Inflammatory macrophage (primary cell): ENCODE measurements around the gene SPTAN1.
"Not testable (repeated sequence)": the region's sequence is repeated elsewhere in the genome, so short reads cannot be mapped to it uniquely, and the experiment has no call there.

Experiments used
- DNase-seq, 2 donors: peaks; one replicate each; pipeline ENCODE4 v3.0.0-alpha.2; 2020 to 2022

SPTAN1 gene

DNA sequence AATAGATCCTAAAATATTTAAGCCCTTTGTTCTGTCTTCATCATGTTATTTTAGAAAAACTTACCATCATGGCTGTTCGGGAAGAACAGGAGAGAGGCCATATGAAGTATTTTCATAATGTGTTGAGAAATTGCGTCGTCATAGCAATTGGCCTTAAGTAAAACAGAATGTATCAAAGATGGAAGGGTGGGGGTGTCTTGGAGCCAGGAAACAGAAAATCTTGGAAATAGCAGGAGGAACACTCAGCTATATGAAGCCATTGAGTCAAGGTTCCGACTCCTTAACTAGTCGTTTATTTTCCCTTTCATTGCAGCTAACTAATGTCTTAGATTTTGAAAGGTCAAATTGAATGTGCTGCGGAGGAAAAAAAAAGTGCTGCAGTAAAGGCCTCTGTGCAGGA is 1.3 kb downstream of the SPTAN1 start:
- peak in 1 of 2 donors; percentile 39 for DNase-seq

DNA sequence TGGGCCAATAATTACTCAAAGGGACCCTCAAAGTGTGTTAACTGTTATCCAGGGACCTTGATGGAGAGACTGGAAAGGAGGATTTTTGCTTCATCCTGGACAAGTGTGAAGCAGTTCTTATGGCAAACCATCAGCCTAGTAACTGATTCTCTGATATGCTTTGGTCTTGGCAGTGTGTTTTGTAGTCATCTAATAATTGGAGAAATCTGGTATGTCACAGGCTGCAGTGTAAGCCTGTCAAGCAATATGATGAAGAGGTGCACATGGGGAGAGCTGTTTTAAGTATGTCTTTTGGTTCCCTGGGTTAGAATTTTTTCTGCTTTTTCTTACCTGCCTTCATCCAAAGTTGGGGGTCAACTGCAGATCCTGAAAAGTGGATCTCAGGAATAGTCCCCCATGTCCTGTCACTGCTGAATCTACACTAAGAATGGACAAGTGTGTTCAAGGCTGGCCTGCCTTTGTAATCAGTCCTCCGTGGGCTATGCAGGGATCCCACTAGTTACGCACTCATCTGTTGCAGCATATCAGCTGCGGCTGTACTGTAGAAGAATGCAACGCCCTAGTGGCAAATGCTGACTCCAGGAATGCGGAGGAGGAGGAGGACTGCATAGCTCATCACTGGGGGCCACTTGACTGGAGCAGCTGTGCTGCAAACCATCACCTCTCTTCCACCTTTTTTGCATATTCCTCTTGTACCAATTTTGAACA is 1.9 kb downstream of the SPTAN1 start:
- peak; percentile 47 to 64 for DNase-seq

DNA sequence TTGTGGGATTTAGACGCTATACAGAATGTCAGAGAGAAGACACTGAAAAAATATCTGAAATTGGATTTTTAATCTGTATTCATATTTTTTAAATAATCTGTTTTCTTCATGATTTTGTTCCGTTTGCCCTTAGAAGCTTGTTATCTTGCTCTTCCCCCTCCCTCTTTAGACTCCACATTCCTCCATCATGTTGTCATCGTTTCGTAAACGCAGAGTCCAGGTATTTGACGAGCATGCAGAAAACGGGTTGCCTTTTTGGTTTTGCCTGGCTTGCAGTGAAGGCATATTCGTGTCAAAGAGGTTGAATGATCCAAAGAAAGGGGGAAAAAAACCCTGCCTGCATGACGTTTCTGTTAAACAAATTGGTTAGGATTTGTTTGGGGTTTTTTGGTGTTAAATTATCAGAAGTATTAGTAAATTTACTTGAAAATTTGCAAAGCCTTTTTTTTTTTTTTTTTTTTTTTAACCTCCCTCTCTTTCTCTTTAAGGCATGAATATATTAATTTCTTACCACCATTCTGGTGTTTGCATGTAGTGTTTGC is 2.9 kb downstream of the SPTAN1 start:
- DNase-seq: no peak

DNA sequence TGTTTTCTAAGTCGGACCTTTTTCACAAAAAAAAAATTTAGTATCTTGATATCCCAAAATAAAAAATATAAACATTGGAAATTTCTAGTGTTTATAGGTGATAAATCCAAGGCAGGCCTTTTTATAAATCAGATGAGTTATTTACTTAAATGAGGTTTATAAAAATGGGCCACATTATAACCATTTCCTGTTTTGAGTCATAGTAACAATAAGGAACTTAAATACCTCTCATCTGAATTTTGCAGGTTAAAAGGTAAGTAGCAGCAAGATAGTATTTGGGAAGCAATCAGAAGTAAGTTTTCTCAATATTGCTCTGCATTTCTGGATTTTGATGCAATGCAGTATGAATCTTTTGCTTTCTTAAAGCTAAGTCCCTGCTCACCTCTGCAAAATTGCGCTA is 3.9 kb downstream of the SPTAN1 start:
- no peak for DNase-seq

DNA sequence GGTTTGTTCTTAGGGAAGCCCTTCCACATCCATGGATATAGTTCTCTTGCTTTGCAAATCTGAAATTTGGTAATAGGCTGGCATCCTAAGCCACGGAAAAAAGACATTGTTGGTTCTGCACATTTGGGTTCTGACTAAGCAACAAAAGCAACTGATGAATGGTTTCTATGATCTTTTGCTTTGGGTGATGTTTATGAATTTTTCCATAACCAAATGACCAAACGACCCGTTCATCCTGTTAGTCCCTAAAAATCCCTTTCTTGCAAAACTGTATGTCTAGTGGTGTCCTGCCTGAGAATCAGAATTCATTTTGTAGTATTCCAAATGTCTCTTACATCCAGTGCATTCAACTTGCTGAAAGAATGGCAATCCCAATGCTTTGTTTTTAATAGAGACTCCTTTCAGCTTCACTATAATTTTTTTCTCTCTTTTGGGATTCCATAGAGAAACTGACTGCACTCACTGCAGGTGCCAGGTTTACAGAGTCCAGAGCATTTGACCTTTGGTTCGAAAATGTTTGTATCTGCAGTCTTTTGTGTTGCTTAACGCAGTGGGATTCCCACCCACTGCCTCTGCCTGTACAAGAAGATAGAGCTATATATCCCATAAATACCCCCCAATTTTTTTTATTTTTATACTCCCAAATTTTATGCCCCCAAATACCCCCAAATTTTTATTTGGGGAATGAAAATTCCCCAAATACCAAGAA is 4.7 kb downstream of the SPTAN1 start:
- no peak for DNase-seq

DNA sequence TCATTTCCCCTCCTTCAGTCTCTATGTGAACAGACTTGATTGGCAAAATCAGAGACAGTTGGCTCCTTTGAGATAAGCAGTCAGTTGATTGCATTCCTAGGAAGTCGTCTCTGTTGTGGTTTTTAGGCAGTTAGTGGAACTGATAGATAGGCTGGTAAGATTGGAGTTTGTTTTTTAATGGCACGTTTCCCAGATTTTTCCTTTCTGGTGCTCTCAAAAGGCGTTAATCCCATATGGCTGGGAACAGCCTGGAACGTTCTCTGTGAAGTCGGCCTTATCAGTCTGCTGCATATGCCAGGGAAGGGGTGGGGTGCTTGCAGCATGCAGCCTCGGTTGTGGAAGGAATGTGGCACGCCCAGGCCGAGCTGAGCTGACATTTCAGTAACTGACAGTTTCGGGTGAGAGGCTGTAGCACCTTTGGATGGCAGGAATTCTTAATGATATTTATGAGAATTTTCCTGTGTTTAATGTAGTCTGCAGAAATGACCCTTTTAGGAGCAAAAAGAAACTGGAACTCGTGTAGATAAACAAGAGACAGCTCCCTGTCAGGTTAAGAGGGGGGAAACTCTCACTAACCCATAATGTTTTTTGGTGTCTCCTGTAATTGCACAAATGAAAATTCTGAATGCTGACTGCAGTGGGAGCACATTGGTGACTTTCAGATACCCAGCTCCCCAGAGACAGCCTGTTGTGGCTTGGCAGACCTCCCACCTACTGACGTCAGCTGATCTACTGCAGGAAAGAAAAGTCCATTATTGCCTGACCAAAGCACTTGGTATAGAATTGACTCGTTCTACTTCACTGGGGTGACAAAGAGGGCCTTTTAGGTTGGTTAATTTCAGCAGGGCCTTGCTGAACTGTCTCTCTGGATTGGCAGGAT is 6.3 kb downstream of the SPTAN1 start:
- peak; percentile 58 to 71 for DNase-seq

DNA sequence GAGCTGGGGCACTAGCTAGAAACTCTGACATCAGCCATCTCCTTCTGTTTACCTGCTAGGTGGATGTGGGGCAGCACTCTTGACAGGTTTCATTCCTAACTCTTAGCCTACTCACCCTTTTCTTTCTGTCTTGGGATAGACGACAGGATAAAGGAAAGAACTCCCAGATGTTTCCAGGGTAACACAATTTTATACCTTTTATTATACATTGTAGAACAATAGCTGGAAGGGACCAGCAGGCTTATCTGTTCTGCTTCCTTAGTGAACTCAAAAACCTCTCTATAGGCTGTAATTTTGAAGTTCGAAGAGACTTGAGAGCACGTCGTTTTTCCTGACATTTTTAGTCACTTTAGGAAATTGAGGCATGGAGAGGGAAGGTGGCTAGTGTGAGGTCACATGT is 13.2 kb downstream of the SPTAN1 start:
- DNase-seq: no peak

DNA sequence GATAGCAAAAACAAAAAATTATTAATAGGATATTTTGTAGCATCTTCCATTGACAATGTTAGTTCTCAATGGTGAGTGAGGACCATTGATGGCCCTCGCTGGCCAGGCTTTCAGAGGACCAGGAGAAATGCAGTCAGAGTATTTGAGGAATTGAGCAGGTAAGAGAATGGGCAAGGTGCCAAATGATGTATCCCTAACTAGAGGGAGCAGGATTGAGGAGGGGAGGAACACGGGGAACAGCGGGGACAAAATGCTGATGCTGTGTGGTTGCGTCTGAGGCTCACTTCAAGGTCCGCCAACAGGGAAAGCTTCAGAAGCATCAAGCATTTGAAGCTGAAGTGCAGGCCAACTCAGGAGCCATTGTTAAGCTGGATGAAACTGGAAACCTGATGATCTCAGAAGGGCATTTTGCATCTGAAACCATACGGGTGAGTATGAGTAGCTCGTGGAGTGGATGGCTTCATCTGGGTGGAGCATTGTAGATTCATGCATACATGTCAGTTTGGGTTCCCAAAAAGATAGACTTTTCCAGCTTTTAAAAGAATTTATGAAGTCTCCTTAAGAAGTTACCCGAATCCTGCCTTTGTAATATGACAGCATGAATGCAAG is 16.2 kb downstream of the SPTAN1 start:
- DNase-seq: no peak

DNA sequence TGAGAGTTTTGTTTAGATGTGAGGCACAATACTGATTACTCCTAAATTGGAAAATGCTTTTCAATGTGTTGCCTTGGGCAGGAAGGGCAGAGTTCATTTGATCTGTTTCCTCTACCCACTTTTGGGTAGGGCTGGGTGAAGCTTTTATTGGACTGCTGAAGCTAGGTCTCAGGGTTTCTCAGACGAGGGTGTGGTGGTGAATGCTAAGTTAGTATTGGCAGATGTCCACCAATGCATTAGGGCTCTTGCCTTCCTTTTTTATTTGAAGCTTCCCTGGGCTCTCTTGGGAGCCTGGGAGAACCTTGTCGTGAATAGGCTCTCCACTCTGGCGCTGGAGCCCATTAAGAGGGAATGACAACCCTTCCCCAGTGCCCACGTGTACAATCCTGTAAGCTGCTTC is 23.1 kb downstream of the SPTAN1 start:
- no peak for DNase-seq

DNA sequence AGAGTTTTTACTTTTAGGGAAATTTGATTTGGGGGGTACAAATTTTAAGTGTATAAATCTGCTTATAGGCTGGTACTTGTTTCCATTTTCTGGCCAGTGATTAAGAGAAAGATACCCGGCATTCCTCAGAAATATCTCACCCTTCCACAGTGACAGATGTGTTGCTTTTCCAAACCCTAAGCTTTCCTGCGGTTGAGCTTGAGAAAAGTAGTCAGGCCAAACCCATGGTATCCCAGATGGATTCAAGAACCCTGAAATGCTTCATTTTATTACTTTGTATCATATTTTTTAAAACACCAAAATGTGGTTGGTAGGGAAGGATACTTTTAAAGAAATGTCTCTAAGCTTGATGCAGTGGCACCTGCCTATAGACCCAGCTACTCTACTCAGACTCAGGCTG is 23.5 kb downstream of the SPTAN1 start:
- DNase-seq: no peak

DNA sequence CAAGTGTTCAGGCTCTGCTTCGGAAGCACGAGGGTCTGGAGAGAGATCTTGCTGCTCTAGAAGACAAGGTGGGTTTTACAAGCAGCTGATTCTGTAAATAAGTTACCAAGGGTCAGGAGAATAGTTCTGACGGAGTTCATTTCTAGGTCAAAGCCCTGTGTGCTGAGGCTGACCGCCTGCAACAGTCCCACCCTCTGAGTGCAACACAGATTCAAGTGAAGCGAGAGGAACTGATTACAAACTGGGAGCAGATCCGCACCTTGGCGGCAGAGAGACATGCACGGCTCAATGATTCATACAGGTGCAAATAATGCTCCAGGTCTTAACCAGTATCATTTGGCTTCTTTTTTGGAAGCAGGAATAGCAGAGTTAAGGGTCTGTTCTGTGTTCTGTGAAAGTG is 24.8 kb downstream of the SPTAN1 start:
- no peak for DNase-seq

DNA sequence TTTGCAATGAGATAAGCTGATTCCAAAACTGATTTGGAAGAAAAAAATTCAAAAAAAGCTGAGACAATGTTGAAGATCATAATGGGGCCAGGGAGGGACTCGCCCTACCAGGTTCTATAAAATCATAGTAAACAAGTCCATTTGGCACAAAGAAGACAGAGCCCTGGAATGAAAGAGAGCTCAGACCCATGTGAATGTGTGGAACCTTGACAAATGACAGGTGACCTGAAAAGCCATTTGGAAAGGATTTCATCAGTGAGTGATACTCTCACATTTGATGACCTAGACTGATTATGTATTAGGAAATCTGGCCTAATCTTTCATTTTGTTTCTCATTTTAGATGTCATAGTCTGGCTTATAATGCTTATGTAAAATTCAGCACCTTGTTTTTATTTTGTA is 26.8 kb downstream of the SPTAN1 start:
- DNase-seq: no peak

DNA sequence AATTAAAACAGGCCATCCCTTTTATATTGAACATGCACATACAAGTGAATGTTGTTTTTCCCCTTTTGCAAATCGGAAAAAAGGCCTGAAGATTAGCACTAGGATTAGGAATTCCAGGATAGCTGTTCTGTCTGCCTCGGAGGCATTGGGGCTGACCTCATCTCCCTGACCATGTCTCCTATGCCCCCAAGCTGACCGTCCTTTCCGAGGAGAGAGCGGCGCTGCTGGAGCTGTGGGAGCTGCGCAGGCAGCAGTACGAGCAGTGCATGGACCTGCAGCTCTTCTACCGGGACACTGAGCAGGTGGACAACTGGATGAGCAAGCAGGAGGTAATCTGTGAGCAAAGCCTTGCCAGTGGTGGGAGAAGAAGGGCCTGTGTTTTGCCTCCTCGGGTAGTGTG is 28.3 kb downstream of the SPTAN1 start:
- DNase-seq: no peak

DNA sequence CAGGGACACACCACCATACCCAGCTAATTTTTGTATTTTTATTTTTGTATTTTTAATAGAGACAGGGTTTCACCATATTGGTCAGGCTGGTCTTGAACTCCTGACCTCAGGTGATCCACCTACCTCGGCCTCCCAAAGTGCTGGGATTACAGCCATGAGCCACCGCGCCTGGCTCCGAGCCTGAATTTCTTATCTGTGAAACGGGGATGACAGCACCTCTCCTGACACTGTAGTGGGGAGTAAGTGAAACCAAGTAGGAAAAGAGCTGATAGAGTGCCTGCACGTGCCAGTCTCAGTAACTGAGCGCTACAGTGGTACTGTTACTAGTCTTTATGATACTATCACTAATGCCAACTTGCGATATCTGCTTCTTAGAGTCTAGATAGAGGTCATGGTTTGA is 32.8 kb downstream of the SPTAN1 start:
- DNase-seq: not testable (repeated sequence)

DNA sequence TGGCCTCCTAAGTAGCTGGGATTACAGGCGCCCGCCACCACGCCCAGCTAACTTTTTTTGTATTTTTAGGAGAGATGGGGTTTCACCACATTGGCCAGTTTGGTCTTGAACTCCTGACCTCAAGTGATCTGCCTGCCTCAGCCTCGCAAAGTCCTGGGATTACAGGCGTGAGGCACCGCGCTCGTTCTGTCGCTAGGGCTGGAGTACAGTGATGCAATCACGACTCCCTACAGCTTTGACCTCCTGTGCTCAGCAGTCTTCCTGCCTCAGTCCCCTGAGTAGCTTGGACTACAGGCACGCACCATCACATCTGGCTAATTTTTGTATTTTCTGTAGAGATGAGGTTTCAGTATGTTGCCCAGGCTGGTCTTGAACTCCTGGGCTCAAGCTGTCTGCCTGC is 34.5 kb downstream of the SPTAN1 start:
- DNase-seq: not testable (repeated sequence)

DNA sequence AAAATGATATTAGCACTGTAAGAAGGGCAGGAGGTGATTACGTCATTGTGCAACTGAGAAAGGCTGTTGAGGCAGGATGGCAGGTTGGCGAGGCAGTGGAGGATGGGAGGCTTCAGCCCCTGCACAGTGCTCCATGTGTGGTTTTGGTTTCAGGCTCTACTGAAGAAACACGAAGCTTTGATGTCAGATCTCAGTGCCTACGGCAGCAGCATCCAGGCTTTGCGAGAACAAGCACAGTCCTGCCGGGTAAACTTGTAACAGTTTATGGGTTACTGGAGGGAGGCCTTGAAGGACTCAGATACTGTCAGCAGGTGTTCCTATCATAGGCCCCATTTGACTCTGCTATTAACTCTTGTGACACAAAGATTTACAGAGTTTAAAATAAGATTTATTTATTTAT is 35.1 kb downstream of the SPTAN1 start:
- DNase-seq: no peak

DNA sequence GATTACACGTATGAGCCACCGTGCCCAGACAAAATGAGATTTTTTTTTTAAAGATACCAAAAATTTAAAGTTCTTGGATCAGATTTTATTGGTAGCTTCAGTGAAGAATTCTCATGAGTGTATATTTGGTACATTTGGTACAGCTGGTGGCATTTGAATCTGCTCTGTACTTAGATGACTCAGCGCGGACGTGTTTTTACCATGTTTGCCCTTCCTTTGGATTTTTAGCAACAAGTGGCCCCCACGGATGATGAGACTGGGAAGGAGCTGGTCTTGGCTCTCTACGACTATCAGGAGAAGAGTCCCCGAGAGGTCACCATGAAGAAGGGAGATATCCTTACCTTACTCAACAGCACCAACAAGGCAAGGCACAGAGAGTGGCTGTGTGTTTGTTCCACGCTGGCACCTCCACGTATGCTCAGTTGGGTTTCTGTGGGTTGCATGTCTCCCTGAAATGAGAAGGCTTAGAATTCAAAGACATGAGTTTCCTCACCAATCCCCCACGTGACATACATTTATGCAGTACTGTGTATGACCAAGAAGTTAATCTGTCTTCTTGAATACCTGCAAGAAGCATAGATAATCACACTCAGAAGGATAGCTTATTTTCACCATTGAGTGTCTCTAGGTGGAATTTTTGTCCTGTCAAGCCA is 36.3 kb downstream of the SPTAN1 start:
- DNase-seq: no peak

DNA sequence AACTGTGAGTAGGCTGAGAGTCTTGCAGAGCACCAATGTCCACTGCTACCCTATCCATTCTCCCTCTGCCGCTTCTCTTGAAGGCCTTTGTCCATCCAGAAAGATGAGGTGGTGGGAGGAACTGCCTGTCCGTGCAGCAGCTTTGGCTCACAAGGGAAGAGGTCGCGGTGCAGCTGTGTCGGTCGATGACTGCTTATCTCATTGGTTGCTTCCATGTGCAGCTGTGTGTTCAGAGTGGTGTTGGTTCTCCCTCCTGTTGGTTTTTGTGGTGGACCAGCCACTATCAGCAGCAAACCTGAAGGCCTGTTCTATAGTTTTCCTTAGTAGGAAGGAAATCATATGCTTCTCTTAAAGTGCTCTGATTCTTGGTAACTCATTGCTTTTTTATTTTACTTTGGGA is 40.7 kb downstream of the SPTAN1 start:
- DNase-seq: no peak

DNA sequence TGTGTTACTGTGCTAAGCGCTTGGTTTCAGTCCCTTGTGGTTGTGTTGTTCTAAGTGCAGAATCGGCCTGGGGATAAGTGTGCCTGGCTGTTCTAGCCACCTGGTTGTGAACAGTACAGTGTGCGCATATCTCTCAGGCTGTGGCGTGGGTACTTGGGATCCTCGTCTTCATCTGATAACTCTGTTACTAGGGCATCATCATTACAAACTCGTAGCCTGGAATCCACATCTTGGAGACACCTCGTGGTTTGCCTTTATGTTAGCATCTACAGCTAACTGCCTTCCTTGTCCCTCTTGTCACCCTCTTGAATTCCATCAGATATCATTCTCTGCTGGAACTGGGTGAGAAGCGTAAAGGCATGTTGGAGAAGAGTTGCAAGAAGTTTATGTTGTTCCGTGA is 41.5 kb downstream of the SPTAN1 start:
- no peak for DNase-seq

DNA sequence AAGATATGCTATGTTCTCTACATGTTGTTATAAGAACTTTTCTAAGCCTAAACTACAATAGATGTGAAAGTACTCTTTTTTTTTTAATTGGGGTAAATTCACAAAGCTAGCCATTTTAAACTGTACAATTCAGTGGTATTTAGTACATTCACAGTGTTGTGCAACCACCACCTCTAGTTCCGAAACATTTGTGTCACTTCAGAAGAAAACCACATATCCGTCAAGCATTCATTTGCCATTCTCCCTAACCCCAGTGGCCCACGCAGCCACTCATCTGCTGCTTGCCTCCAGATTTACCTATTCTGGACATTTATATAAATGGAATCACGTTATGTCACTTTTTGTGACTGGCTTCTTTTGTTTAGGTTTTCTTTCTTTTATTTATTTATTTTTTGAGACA is 43.1 kb downstream of the SPTAN1 start:
- DNase-seq: no peak

DNA sequence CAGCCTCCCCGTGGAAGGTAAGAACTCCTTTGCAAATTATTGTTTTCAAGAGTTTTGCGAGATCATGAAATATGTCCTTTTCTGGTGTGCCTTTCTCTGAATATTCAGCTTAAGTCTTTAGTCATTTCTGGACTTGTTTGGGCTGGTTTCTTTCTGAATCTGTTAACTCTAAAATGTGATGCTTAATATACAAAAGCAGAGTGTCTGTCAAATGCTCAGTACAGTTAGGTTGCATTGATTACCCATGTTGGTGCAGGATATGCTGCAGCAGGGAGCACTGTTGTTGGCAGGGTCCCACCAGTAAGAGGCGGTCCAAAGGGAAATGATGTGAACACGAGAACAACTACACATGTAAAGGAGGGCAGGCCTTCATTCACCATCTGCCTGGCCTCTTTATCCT is 47.7 kb downstream of the SPTAN1 start:
- no peak for DNase-seq

DNA sequence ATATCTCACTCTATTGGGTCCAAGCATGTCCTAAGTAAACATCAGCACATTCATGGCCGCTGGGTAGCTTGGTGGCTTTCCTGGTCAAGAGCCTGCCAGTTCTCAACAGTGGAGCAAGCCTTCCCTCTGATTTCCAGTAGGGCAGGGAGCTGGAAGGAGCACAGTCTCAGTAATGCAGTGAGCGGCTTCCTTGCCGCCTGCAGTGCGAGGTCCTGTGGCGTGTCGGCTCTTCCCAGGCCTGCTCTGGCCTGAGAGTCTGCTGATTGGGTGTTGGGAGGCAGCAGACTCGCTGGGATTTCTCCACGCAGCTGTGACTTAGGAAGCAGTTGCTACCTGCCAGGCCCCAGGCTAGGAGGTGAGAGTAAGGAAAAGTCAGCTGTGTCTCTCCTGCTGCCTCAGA is 51.3 kb downstream of the SPTAN1 start:
- no peak for DNase-seq
